HepG2 (cell line): ENCODE measurements around the gene C11orf16. TPM values are rescaled to one million over a fixed set of nuclear protein-coding genes. Genes with fewer than 3 reads are reported as not detected.

Source experiments
- ARID5B ChIP-seq: IDR thresholded peaks from 2 replicates; pipeline ENCODE4 v1.4.0; 2020; ENCODE audit warnings: mild to moderate bottlenecking, missing genetic modification reagents
- ATF1 ChIP-seq: IDR thresholded peaks from 2 replicates; pipeline ENCODE4 v1.6.1; 2016; ENCODE audit warnings: mild to moderate bottlenecking, control low read depth
- EP300 ChIP-seq, 3 experiments: sonication (generic) in 1 of 3; formaldehyde crosslinking in 1 of 3; IDR thresholded peaks; 2 replicates each; pipeline versions ENCODE4 v1.5.1 to v1.6.1; 2011 to 2020; ENCODE audit warnings: low read depth in 2 of 3, low read length in 2 of 3, borderline replicate concordance in 1 of 3, improper control_type of control experiment in 1 of 3, mild to moderate bottlenecking in 1 of 3, missing genetic modification reagents in 1 of 3, moderate library complexity in 1 of 3
- ESRRA ChIP-seq: sonication (generic); formaldehyde crosslinking; IDR thresholded peaks from 2 replicates; pipeline ENCODE4 v1.5.1; 2020; ENCODE audit warnings: mild to moderate bottlenecking, low read depth, missing genetic modification reagents
- GLMP ChIP-seq: sonication (generic); formaldehyde crosslinking; IDR thresholded peaks from 2 replicates; pipeline ENCODE4 v1.9.0; 2021; ENCODE audit warnings: missing genetic modification reagents, mild to moderate bottlenecking, borderline replicate concordance
- IRF2 ChIP-seq: IDR thresholded peaks from 2 replicates; pipeline ENCODE4 v1.6.1; 2018; ENCODE audit warnings: missing genetic modification reagents, missing compliant biosample characterization
- IRF9 ChIP-seq: sonication (generic); formaldehyde crosslinking; IDR thresholded peaks from 2 replicates; pipeline ENCODE4 v1.8.0; 2022; ENCODE audit warnings: missing genetic modification reagents, mild to moderate bottlenecking, borderline replicate concordance
- JUN ChIP-seq: sonication (generic); formaldehyde crosslinking; IDR thresholded peaks from 2 replicates; pipeline ENCODE4 v1.4.0; 2020; ENCODE audit warnings: mild to moderate bottlenecking, missing genetic modification reagents
- NFRKB ChIP-seq: fragments of 450-650 bp; IDR thresholded peaks from 2 replicates; pipeline ENCODE4 v1.6.1; 2017
- ZBTB21 ChIP-seq: sonication (generic); formaldehyde crosslinking; IDR thresholded peaks from 2 replicates; pipeline ENCODE4 v1.4.0; 2020; ENCODE audit warnings: missing genetic modification reagents
- ZBTB43 ChIP-seq: sonication (generic); formaldehyde crosslinking; conservative IDR thresholded peaks from 2 replicates; pipeline ENCODE4 v1.4.0; 2020; ENCODE audit warnings: missing genetic modification reagents
- ZMYM4 ChIP-seq: sonication (generic); formaldehyde crosslinking; IDR thresholded peaks from 2 replicates; pipeline ENCODE4 v1.8.1; 2023; ENCODE audit warnings: mild to moderate bottlenecking, missing genetic modification reagents
- ZNF225 ChIP-seq: sonication (generic); formaldehyde crosslinking; IDR thresholded peaks from 2 replicates; pipeline ENCODE4 v1.4.0; 2020; ENCODE audit warnings: mild to moderate bottlenecking, missing genetic modification reagents
- ZNF792 ChIP-seq: IDR thresholded peaks from 2 replicates; pipeline ENCODE4 v1.6.1; 2016
- polyA plus RNA-seq, 8 experiments: library from polyadenylated mRNA; depleted of rRNA in 3 of 8; stranded (reverse) in 7 of 8; unstranded in 1 of 8; fragments of >200 nt; fragmentation: Illumina TruSeq in 4 of 8; extraction: Trizol in 4 of 8; gene quantifications; 2 replicates each; pipeline versions ENCODE4 v1.2.1 to v1.2.3, GENCODE V29; 2011 to 2016; ENCODE audit warnings: low read depth in 4 of 8, missing spikeins in 1 of 8, mixed read lengths in 1 of 8; ENCODE audit not compliant: insufficient read depth in 1 of 8
- total RNA-seq, 5 experiments: library from RNA; depleted of rRNA; stranded (reverse); fragments of >200 nt; fragmentation: Illumina TruSeq; extraction: Trizol; gene quantifications; 2 replicates each; pipeline ENCODE4 v1.2.3, GENCODE V29; 2016; ENCODE audit warnings: low read depth in 1 of 5
- TF ChIP-seq, protein P1 (sequence below): sonication (generic); formaldehyde crosslinking; IDR thresholded peaks from 2 replicates; pipeline ENCODE4 v1.5.0; 2020; ENCODE audit warnings: mild to moderate bottlenecking, missing genetic modification reagents, moderate library complexity
- TF ChIP-seq, protein P2 (sequence below): sonication (generic); formaldehyde crosslinking; IDR thresholded peaks from 2 replicates; pipeline ENCODE4 v1.5.1; 2020; ENCODE audit warnings: missing genetic modification reagents, mild to moderate bottlenecking, borderline replicate concordance

Gene C11orf16
- total and polyA plus RNA-seq, 2 of the 13 experiments (the other 11 are each of a cell fraction or from before 2014, with no cell fraction given), result not detected

- TF ChIP-seq ARID5B (peak; percentile 58), ZNF792 (0 out of 2 replicates have a peak, but pooled peaks have one; percentile 16), ATF1 (CRISPR knock-in tag) (peak; percentile 95), IRF9 (peak; percentile 70), EP300 (IDR thresholded peaks at IDR 0.05; ENCODE audit: low read depth in 2 of 2, low read length in 2 of 2) (no peak), EP300 (CRISPR knock-in tag; IDR thresholded peaks at IDR 0.05; ENCODE audit: borderline replicate concordance) (no peak), IRF2 (CRISPR knock-in tag) (peak; percentile 42; the same call in 1 of the 2 replicates), ZBTB43 (CRISPR knock-in tag) (peak; percentile 75; the same call in 1 of the 2 replicates), ESRRA (CRISPR knock-in tag) (0 out of 2 replicates have a peak, but pooled peaks have one; percentile 72), NFRKB (no peak), JUN (CRISPR knock-in tag) (no peak), ZNF225 (peak; percentile 54), ZBTB21 (CRISPR knock-in tag) (no peak; the same call in 1 of the 2 replicates), ZMYM4 (CRISPR knock-in tag) (peak; percentile 89), GLMP (no peak)
- TF ChIP-seq, protein P1, sequence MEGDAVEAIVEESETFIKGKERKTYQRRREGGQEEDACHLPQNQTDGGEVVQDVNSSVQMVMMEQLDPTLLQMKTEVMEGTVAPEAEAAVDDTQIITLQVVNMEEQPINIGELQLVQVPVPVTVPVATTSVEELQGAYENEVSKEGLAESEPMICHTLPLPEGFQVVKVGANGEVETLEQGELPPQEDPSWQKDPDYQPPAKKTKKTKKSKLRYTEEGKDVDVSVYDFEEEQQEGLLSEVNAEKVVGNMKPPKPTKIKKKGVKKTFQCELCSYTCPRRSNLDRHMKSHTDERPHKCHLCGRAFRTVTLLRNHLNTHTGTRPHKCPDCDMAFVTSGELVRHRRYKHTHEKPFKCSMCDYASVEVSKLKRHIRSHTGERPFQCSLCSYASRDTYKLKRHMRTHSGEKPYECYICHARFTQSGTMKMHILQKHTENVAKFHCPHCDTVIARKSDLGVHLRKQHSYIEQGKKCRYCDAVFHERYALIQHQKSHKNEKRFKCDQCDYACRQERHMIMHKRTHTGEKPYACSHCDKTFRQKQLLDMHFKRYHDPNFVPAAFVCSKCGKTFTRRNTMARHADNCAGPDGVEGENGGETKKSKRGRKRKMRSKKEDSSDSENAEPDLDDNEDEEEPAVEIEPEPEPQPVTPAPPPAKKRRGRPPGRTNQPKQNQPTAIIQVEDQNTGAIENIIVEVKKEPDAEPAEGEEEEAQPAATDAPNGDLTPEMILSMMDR (CRISPR knock-in tag), result 0 out of 2 replicates have a peak, but pooled peaks have one; percentile 16
- TF ChIP-seq, protein P2, sequence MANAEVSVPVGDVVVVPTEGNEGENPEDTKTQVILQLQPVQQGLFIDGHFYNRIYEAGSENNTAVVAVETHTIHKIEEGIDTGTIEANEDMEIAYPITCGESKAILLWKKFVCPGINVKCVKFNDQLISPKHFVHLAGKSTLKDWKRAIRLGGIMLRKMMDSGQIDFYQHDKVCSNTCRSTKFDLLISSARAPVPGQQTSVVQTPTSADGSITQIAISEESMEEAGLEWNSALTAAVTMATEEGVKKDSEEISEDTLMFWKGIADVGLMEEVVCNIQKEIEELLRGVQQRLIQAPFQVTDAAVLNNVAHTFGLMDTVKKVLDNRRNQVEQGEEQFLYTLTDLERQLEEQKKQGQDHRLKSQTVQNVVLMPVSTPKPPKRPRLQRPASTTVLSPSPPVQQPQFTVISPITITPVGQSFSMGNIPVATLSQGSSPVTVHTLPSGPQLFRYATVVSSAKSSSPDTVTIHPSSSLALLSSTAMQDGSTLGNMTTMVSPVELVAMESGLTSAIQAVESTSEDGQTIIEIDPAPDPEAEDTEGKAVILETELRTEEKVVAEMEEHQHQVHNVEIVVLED, result peak; percentile 96
Observed at GRCh38 chr11:8964324-8965320, 31.9 kb upstream of the C11orf16 start, which contains the start of gene TMEM9B (continued).
